ENCODE measurements around the gene PSMD12.
A peak's percentile ranks its signal among the peaks of the same experiment; 100 is the strongest.

Gene PSMD12

GRCh38 chr17:67376737-67377487, 10.5 kb upstream of the PSMD12 start, which contains the start of gene PITPNC1:
PITPNC1 (plus strand) TSS chr17:67377281.
- H3K4me1 Mint-ChIP-seq (ENCODE audit: low read depth): peaks cover 48% of the 10 kb centered on the region
- peaks cover 17% of the 10 kb centered on the region for H3K36me3 Mint-ChIP-seq (ENCODE audit: low read depth)
- peak within 1 kb of the TSS; percentile 86 for H3K4me3 Mint-ChIP-seq
- no peaks in the 10 kb centered on the region for H3K9me3 Mint-ChIP-seq
- no peaks in the 10 kb centered on the region for H3K27me3 Mint-ChIP-seq
- H3K27ac Mint-ChIP-seq: peak within 1 kb of the TSS; percentile 81

- Mint-ChIP-seq H3K27ac (peak overlapping the region; percentile 81), H3K4me1 (ENCODE audit: low read depth) (peaks cover 43% of the 10 kb centered on the region), H3K27me3 (no peaks in the 10 kb centered on the region), H3K9me3 (no peaks in the 10 kb centered on the region), H3K36me3 (ENCODE audit: low read depth) (peaks cover 14% of the 10 kb centered on the region), H3K4me3 (peak overlapping the region; percentile 84)
Measured at GRCh38 chr17:67376415-67376736, 10.0 kb upstream of the PSMD12 start.

- Mint-ChIP-seq H3K27me3 (no peaks in the 10 kb centered on the region), H3K4me3 (peak overlapping the region; percentile 26), H3K4me1 (ENCODE audit: low read depth) (peaks cover 41% of the 10 kb centered on the region), H3K36me3 (ENCODE audit: low read depth) (peaks cover 14% of the 10 kb centered on the region), H3K27ac (no peak overlapping the region), H3K9me3 (no peaks in the 10 kb centered on the region)
Measured at GRCh38 chr17:67375716-67376115, 9.3 kb upstream of the PSMD12 start.

GRCh38 chr17:67375054-67375427, 8.7 kb upstream of the PSMD12 start:
- peaks cover 10% of the 10 kb centered on the region for H3K36me3 Mint-ChIP-seq (ENCODE audit: low read depth)
- H3K4me3 Mint-ChIP-seq: peak overlapping the region; percentile 51
- no peaks in the 10 kb centered on the region for H3K9me3 Mint-ChIP-seq
- H3K27ac Mint-ChIP-seq: peak overlapping the region; percentile 43
- H3K27me3 Mint-ChIP-seq: no peaks in the 10 kb centered on the region
- H3K4me1 Mint-ChIP-seq (ENCODE audit: low read depth): peaks cover 35% of the 10 kb centered on the region

- H3K9me3 Mint-ChIP-seq: no peaks in the 10 kb centered on the region
- H3K4me3 Mint-ChIP-seq: peak overlapping the region; percentile 51
- H3K27me3 Mint-ChIP-seq: no peaks in the 10 kb centered on the region
- peaks cover 29% of the 10 kb centered on the region for H3K4me1 Mint-ChIP-seq (ENCODE audit: low read depth)
- peak overlapping the region; percentile 43 for H3K27ac Mint-ChIP-seq
- peaks cover 5% of the 10 kb centered on the region for H3K36me3 Mint-ChIP-seq (ENCODE audit: low read depth)
Measured at GRCh38 chr17:67374329-67375053, 8.1 kb upstream of the PSMD12 start.

GRCh38 chr17:67372751-67373150, 6.4 kb upstream of the PSMD12 start:
- Mint-ChIP-seq H3K27ac (no peak overlapping the region), H3K4me3 (no peak overlapping the region), H3K9me3 (no peaks in the 10 kb centered on the region), H3K4me1 (ENCODE audit: low read depth) (peaks cover 23% of the 10 kb centered on the region), H3K36me3 (ENCODE audit: low read depth) (no peaks in the 10 kb centered on the region), H3K27me3 (no peaks in the 10 kb centered on the region)

GRCh38 chr17:67369676-67370075, 3.3 kb upstream of the PSMD12 start:
- H3K27ac Mint-ChIP-seq: no peak overlapping the region
- H3K9me3 Mint-ChIP-seq: no peaks in the 10 kb centered on the region
- no peaks in the 10 kb centered on the region for H3K27me3 Mint-ChIP-seq
- H3K36me3 Mint-ChIP-seq (ENCODE audit: low read depth): peaks cover 11% of the 10 kb centered on the region
- H3K4me3 Mint-ChIP-seq: no peak overlapping the region
- H3K4me1 Mint-ChIP-seq (ENCODE audit: low read depth): peaks cover 29% of the 10 kb centered on the region

- H3K4me1 Mint-ChIP-seq (ENCODE audit: low read depth): peaks cover 62% of the 10 kb centered on the region
- H3K36me3 Mint-ChIP-seq (ENCODE audit: low read depth): peaks cover 38% of the 10 kb centered on the region
- H3K27ac Mint-ChIP-seq: peak overlapping the region; percentile 97
- H3K9me3 Mint-ChIP-seq: no peaks in the 10 kb centered on the region
- H3K27me3 Mint-ChIP-seq: no peaks in the 10 kb centered on the region
- H3K4me3 Mint-ChIP-seq: peak overlapping the region; percentile 99
Measured at GRCh38 chr17:67365738-67366192, 612 bp downstream of the PSMD12 start.

- peaks cover 69% of the 10 kb centered on the region for H3K4me1 Mint-ChIP-seq (ENCODE audit: low read depth)
Measured at GRCh38 chr17:67364847-67365737, 1.3 kb downstream of the PSMD12 start.

GRCh38 chr17:67362173-67362572, 4.2 kb downstream of the PSMD12 start:
- Mint-ChIP-seq H3K4me3 (peak overlapping the region; percentile 35), H3K4me1 (ENCODE audit: low read depth) (peaks cover 92% of the 10 kb centered on the region), H3K27ac (peak overlapping the region; percentile 54), H3K9me3 (no peaks in the 10 kb centered on the region), H3K27me3 (no peaks in the 10 kb centered on the region), H3K36me3 (ENCODE audit: low read depth) (peaks cover 62% of the 10 kb centered on the region)

More at GRCh38 chr17:67364847-67365737, 1.3 kb downstream of the PSMD12 start:
- peak overlapping the region; percentile 97 for H3K27ac Mint-ChIP-seq
- no peaks in the 10 kb centered on the region for H3K27me3 Mint-ChIP-seq
- H3K36me3 Mint-ChIP-seq (ENCODE audit: low read depth): peaks cover 45% of the 10 kb centered on the region
- no peaks in the 10 kb centered on the region for H3K9me3 Mint-ChIP-seq
- H3K4me3 Mint-ChIP-seq: peak overlapping the region; percentile 99

GRCh38 chr17:67360880-67361279, 5.5 kb downstream of the PSMD12 start:
- peaks cover 70% of the 10 kb centered on the region for H3K36me3 Mint-ChIP-seq (ENCODE audit: low read depth)
- no peaks in the 10 kb centered on the region for H3K27me3 Mint-ChIP-seq
- H3K4me3 Mint-ChIP-seq: peak overlapping the region; percentile 24

GRCh38 chr17:67359960-67360791, 6.2 kb downstream of the PSMD12 start:
- Mint-ChIP-seq H3K4me3 (peak overlapping the region; percentile 53), H3K36me3 (ENCODE audit: low read depth) (peaks cover 70% of the 10 kb centered on the region), H3K9me3 (no peaks in the 10 kb centered on the region), H3K4me1 (ENCODE audit: low read depth) (peaks cover 82% of the 10 kb centered on the region), H3K27me3 (no peaks in the 10 kb centered on the region), H3K27ac (peak overlapping the region; percentile 79)

More at GRCh38 chr17:67360880-67361279, 5.5 kb downstream of the PSMD12 start:
- H3K27ac Mint-ChIP-seq: peak overlapping the region; percentile 79
- H3K4me1 Mint-ChIP-seq (ENCODE audit: low read depth): peaks cover 88% of the 10 kb centered on the region
- H3K9me3 Mint-ChIP-seq: no peaks in the 10 kb centered on the region

GRCh38 chr17:67358612-67359011, 7.8 kb downstream of the PSMD12 start:
- H3K4me3 Mint-ChIP-seq: peak overlapping the region; percentile 70
- no peaks in the 10 kb centered on the region for H3K9me3 Mint-ChIP-seq
- peaks cover 66% of the 10 kb centered on the region for H3K4me1 Mint-ChIP-seq (ENCODE audit: low read depth)
- H3K36me3 Mint-ChIP-seq (ENCODE audit: low read depth): peaks cover 73% of the 10 kb centered on the region
- H3K27me3 Mint-ChIP-seq: no peaks in the 10 kb centered on the region
- H3K27ac Mint-ChIP-seq: peak overlapping the region; percentile 90
